Liver (tissue), 9 donors: ENCODE data around the gene KIRREL3. TPM values are rescaled to one million over a fixed set of nuclear protein-coding genes. Genes with fewer than 3 reads are reported as not detected.

Experiments used
- DNase-seq: peaks from one replicate; pipeline ENCODE4 v3.0.0-alpha.2; 2017; ENCODE audit warnings: low spot score
- H3K27ac ChIP-seq, 2 donors: one replicate each; pipeline ENCODE4 v1.7.0; 2013; ENCODE audit warnings: inconsistent platforms in 2 of 2, low read length in 2 of 2, control low read depth in 1 of 2, low read depth in 1 of 2, mild to moderate bottlenecking in 1 of 2
- H3K27me3 ChIP-seq, 4 donors: one replicate each; pipeline versions ENCODE4 v1.6.1 to v1.7.0; 2013; ENCODE audit warnings: low read length in 3 of 4, inconsistent platforms in 1 of 4, mild to moderate bottlenecking in 1 of 4, moderate library complexity in 1 of 4; ENCODE audit not compliant: control insufficient read depth in 4 of 4, insufficient read depth in 4 of 4
- H3K36me3 ChIP-seq, 4 donors: one replicate each; pipeline versions ENCODE4 v1.6.1 to v1.7.0; 2013; ENCODE audit warnings: low read length in 3 of 4, mild to moderate bottlenecking in 3 of 4, low read depth in 1 of 4, moderate library complexity in 1 of 4; ENCODE audit not compliant: control insufficient read depth in 4 of 4, insufficient read depth in 3 of 4
- H3K4me1 ChIP-seq, 4 donors: one replicate each; pipeline versions ENCODE4 v1.6.1 to v1.7.0; 2013; ENCODE audit warnings: low read length in 3 of 4, mild to moderate bottlenecking in 3 of 4, moderate library complexity in 1 of 4; ENCODE audit not compliant: control insufficient read depth in 4 of 4, insufficient read depth in 4 of 4
- H3K4me3 ChIP-seq, 3 donors: one replicate each; pipeline versions ENCODE4 v1.6.1 to v1.7.0; 2013; ENCODE audit warnings: low read length in 3 of 3, control low read depth in 1 of 3, low read depth in 1 of 3, mild to moderate bottlenecking in 1 of 3
- H3K9ac ChIP-seq, 2 donors: one replicate each; pipeline ENCODE4 v1.7.0; 2013; ENCODE audit warnings: low read length in 2 of 2, mild to moderate bottlenecking in 2 of 2, moderate library complexity in 2 of 2, control low read depth in 1 of 2, low read depth in 1 of 2
- H3K9me3 ChIP-seq, 4 donors: one replicate each; pipeline versions ENCODE4 v1.6.1 to v1.7.0; 2013; ENCODE audit warnings: low read length in 3 of 4; ENCODE audit not compliant: control insufficient read depth in 4 of 4
- EGR1 ChIP-seq, 2 donors: IDR thresholded peaks; 2 replicates each; pipeline ENCODE4 v1.6.1; 2016 to 2018; ENCODE audit warnings: antibody characterized with exemption in 2 of 2, low read depth in 2 of 2
- FOXA1 ChIP-seq: IDR thresholded peaks from 2 replicates; pipeline ENCODE4 v1.6.1; 2016; ENCODE audit warnings: antibody characterized with exemption
- FOXA2 ChIP-seq: IDR thresholded peaks from 2 replicates; pipeline ENCODE4 v1.6.1; 2016; ENCODE audit warnings: antibody characterized with exemption
- GABPA ChIP-seq, 2 donors: IDR thresholded peaks in 1 of 2; conservative IDR thresholded peaks in 1 of 2; 2 replicates each; pipeline ENCODE4 v1.6.1; 2016; ENCODE audit warnings: antibody characterized with exemption in 2 of 2, mild to moderate bottlenecking in 1 of 2, moderate library complexity in 1 of 2
- HNF4A ChIP-seq, 2 donors: conservative IDR thresholded peaks; 2 replicates each; pipeline ENCODE4 v1.6.1; 2016; ENCODE audit warnings: antibody characterized with exemption in 2 of 2, mild to moderate bottlenecking in 2 of 2
- HNF4G ChIP-seq: IDR thresholded peaks from 2 replicates; pipeline ENCODE4 v1.6.1; 2016; ENCODE audit warnings: antibody characterized with exemption
- JUND ChIP-seq, 2 donors: IDR thresholded peaks; 2 replicates each; pipeline ENCODE4 v1.6.1; 2016; ENCODE audit warnings: antibody characterized with exemption in 2 of 2
- NR2F2 ChIP-seq: IDR thresholded peaks from 2 replicates; pipeline ENCODE4 v1.6.1; 2016; ENCODE audit warnings: antibody characterized with exemption
- RAD21 ChIP-seq, 2 donors: IDR thresholded peaks; 2 replicates each; pipeline ENCODE4 v1.6.1; 2016; ENCODE audit warnings: antibody characterized with exemption in 2 of 2, mild to moderate bottlenecking in 2 of 2
- RXRA ChIP-seq, 2 donors: IDR thresholded peaks; 2 replicates each; pipeline ENCODE4 v1.6.1; 2017 to 2018; ENCODE audit warnings: antibody characterized with exemption in 2 of 2, mild to moderate bottlenecking in 1 of 2
- SP1 ChIP-seq: IDR thresholded peaks from 2 replicates; pipeline ENCODE4 v1.6.1; 2018; ENCODE audit warnings: antibody characterized with exemption, mild to moderate bottlenecking
- TAF1 ChIP-seq: conservative IDR thresholded peaks from 2 replicates; pipeline ENCODE4 v1.6.1; 2016; ENCODE audit warnings: antibody characterized with exemption, mild to moderate bottlenecking
- YY1 ChIP-seq: IDR thresholded peaks from 2 replicates; pipeline ENCODE4 v1.6.1; 2016; ENCODE audit warnings: antibody characterized with exemption, mild to moderate bottlenecking
- WGBS: extraction: QIAGEN DNeasy Blood & Tissue Kit; methylation state at CpG from one replicate; pipeline ENCODE4 v1.1.7; 2013; 5-methylcytosine and 5-hydroxymethylcytosine counted together
- polyA plus RNA-seq, 2 donors: library from polyadenylated mRNA; stranded (reverse) in 1 of 2; unstranded in 1 of 2; fragments of 200-250 nt in 1 of 2; fragments of >200 nt in 1 of 2; fragmentation: Nextera tagmentation in 1 of 2; extraction: Ambion mirVana in 1 of 2; gene quantifications; one replicate each; pipeline versions ENCODE4 v1.2.1 to v1.2.3, GENCODE V29; 2013 to 2015
- total RNA-seq, 2 donors: library from RNA; depleted of rRNA; stranded (reverse); fragments of >200 nt; gene quantifications; one replicate each; pipeline ENCODE4 v1.2.3, GENCODE V29; 2014
- TF ChIP-seq, protein P1 (sequence below): IDR thresholded peaks from 2 replicates; pipeline ENCODE4 v1.6.1; 2016; ENCODE audit warnings: antibody characterized with exemption
- TF ChIP-seq, protein P2 (sequence below): IDR thresholded peaks from 2 replicates; pipeline ENCODE4 v1.6.1; 2016; ENCODE audit warnings: antibody characterized with exemption
- TF ChIP-seq, protein P3 (sequence below): IDR thresholded peaks from 2 replicates; pipeline ENCODE4 v1.6.1; 2016; ENCODE audit warnings: antibody characterized with exemption
- TF ChIP-seq, protein P4 (sequence below): IDR thresholded peaks from 2 replicates; pipeline ENCODE4 v1.6.1; 2016; ENCODE audit warnings: antibody characterized with exemption, mild to moderate bottlenecking
- TF ChIP-seq, protein P5 (sequence below): fragments of 150-350 bp; IDR thresholded peaks from 2 replicates; pipeline ENCODE4 v1.5.1; 2017; ENCODE audit warnings: improper control_type of control experiment, low read depth, low read length; ENCODE audit not compliant: missing input control
- donor health status: healthy.
- donor health status: healthy.
- donor health status: healthy.
- donor health status: healthy.
- donor health status: healthy.

The KIRREL3 gene
- total and polyA plus RNA-seq, 4 donors = 0.03 to 0.29 (median 0.08) TPM; not detected in 1

DNA sequence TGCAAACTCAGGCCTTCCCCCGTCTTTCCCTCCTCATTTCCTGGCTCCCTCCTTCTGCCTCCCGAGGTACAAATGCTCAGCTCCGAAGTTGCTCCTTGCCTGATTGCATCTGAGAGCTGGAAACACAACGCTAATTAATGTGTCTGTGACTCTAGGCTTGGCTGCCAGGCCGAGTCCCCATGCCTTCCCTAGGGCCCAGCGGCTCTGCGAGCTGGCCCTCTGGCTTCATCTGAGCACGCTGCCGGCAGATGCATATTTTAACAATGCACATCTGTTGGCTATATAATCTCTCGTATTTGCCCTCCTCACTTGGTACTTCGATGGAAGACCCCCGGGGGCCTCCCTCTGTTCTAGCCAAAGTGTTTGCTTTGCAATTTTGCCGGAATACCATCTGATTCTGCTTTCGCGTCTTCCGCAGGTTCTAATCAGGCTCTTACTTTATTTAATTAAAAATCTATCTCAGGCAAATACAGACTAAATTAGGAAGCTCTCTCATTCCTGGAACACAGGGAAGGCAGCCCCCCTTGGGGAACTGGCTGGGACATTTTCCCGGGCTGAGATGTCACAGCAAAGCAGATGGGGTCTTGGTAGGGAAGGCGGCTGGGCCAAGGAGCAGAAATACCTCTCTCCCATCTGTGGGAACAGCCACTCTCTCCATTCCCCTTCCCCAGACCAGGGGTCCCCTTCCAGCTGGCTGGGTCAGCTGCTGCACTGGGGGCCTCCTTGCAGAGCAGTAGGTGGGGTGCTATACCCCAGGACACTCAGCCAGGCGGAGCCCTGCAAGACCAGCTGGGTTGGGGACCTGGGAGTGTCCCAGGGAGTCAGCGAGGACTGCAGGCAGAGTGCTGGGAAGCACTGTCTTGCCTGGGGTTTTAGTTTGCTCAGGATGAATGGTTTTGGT, 482.2 kb downstream of the KIRREL3 start:
- H3K27ac ChIP-seq = no peak overlapping the region
- no peak for DNase-seq
- TF ChIP-seq, protein P1, sequence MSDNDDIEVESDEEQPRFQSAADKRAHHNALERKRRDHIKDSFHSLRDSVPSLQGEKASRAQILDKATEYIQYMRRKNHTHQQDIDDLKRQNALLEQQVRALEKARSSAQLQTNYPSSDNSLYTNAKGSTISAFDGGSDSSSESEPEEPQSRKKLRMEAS = no peak
- TF ChIP-seq, protein P2, sequence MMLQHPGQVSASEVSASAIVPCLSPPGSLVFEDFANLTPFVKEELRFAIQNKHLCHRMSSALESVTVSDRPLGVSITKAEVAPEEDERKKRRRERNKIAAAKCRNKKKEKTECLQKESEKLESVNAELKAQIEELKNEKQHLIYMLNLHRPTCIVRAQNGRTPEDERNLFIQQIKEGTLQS = no peak
- TF ChIP-seq, protein P3, sequence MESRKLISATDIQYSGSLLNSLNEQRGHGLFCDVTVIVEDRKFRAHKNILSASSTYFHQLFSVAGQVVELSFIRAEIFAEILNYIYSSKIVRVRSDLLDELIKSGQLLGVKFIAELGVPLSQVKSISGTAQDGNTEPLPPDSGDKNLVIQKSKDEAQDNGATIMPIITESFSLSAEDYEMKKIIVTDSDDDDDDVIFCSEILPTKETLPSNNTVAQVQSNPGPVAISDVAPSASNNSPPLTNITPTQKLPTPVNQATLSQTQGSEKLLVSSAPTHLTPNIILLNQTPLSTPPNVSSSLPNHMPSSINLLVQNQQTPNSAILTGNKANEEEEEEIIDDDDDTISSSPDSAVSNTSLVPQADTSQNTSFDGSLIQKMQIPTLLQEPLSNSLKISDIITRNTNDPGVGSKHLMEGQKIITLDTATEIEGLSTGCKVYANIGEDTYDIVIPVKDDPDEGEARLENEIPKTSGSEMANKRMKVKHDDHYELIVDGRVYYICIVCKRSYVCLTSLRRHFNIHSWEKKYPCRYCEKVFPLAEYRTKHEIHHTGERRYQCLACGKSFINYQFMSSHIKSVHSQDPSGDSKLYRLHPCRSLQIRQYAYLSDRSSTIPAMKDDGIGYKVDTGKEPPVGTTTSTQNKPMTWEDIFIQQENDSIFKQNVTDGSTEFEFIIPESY = no peak
- TF ChIP-seq YY1 (no peak), RXRA (IDR thresholded peaks at IDR 0.05) (no peak), HNF4G (no peak), GABPA (IDR thresholded peaks at IDR 0.05 in 1 of 2, conservative IDR thresholded peaks at IDR 0.05 in 1 of 2) (no peak), FOXA1 (no peak), EGR1 (IDR thresholded peaks at IDR 0.05; ENCODE audit: low read depth in 2 of 2) (no peak), FOXA2 (no peak), JUND (IDR thresholded peaks at IDR 0.05) (no peak), TAF1 (no peak), HNF4A (conservative IDR thresholded peaks at IDR 0.05) (no peak), RAD21 (IDR thresholded peaks at IDR 0.05) (no peak), NR2F2 (no peak), SP1 (no peak)
- TF ChIP-seq, protein P4, sequence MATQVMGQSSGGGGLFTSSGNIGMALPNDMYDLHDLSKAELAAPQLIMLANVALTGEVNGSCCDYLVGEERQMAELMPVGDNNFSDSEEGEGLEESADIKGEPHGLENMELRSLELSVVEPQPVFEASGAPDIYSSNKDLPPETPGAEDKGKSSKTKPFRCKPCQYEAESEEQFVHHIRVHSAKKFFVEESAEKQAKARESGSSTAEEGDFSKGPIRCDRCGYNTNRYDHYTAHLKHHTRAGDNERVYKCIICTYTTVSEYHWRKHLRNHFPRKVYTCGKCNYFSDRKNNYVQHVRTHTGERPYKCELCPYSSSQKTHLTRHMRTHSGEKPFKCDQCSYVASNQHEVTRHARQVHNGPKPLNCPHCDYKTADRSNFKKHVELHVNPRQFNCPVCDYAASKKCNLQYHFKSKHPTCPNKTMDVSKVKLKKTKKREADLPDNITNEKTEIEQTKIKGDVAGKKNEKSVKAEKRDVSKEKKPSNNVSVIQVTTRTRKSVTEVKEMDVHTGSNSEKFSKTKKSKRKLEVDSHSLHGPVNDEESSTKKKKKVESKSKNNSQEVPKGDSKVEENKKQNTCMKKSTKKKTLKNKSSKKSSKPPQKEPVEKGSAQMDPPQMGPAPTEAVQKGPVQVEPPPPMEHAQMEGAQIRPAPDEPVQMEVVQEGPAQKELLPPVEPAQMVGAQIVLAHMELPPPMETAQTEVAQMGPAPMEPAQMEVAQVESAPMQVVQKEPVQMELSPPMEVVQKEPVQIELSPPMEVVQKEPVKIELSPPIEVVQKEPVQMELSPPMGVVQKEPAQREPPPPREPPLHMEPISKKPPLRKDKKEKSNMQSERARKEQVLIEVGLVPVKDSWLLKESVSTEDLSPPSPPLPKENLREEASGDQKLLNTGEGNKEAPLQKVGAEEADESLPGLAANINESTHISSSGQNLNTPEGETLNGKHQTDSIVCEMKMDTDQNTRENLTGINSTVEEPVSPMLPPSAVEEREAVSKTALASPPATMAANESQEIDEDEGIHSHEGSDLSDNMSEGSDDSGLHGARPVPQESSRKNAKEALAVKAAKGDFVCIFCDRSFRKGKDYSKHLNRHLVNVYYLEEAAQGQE = no peak
- TF ChIP-seq, protein P5, sequence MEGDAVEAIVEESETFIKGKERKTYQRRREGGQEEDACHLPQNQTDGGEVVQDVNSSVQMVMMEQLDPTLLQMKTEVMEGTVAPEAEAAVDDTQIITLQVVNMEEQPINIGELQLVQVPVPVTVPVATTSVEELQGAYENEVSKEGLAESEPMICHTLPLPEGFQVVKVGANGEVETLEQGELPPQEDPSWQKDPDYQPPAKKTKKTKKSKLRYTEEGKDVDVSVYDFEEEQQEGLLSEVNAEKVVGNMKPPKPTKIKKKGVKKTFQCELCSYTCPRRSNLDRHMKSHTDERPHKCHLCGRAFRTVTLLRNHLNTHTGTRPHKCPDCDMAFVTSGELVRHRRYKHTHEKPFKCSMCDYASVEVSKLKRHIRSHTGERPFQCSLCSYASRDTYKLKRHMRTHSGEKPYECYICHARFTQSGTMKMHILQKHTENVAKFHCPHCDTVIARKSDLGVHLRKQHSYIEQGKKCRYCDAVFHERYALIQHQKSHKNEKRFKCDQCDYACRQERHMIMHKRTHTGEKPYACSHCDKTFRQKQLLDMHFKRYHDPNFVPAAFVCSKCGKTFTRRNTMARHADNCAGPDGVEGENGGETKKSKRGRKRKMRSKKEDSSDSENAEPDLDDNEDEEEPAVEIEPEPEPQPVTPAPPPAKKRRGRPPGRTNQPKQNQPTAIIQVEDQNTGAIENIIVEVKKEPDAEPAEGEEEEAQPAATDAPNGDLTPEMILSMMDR = no peak
- no peaks in the 10 kb centered on the region for H3K36me3 ChIP-seq
- WGBS = 75% methylated on average over 20 of the region's 20 CpGs
- no peak overlapping the region for H3K4me3 ChIP-seq
- H3K9ac ChIP-seq = no peak overlapping the region
- H3K9me3 ChIP-seq = no peaks in the 10 kb centered on the region
- H3K4me1 ChIP-seq = no peaks in the 10 kb centered on the region
- peaks cover 0 to 4% (median 0%) of the 10 kb centered on the region in 4 donors for H3K27me3 ChIP-seq
